ENCODE results near the gene PTGS2. TPM values are rescaled to one million over a fixed set of nuclear protein-coding genes. Genes with fewer than 3 reads are reported as not detected.
"Not testable (repeated sequence)": the region's sequence is repeated elsewhere in the genome, so short reads cannot be mapped to it uniquely, and the experiment has no call there.

Gene PTGS2
- total RNA-seq, 6 experiments from 2014 or later = 0.09 to 3.0 (median 0.42) TPM

- Histone ChIP-seq H3K27me3 (no peaks in the 10 kb centered on the region), H3K27ac (no peak overlapping the region), H3K9me3 (no peaks in the 10 kb centered on the region), H3K4me1 (no peaks in the 10 kb centered on the region), H3K4me3 (no peak overlapping the region), H3K36me3 (no peaks in the 10 kb centered on the region)
- ATAC-seq = peak in 1 of 4 donors; percentile 45
- intact Hi-C loops (cut with DNase I) = no loop called here
- DNase-seq = no peak
- TF ChIP-seq POLR2A (IDR thresholded peaks at IDR 0.05) (no peak), CTCF (IDR thresholded peaks at IDR 0.05) (no peak)
- WGBS (ENCODE audit: insufficient coverage, low coverage, low lambda C conversion rate, missing lambda C conversion rate) = 65% methylated on average over 3 of the region's 3 CpGs
These were observed 25.5 kb downstream of the PTGS2 start for GRCh38 chr1:186654741-186655140.

GRCh38 chr1:186653312-186653711 lies 26.9 kb downstream of the PTGS2 start:
- 29% methylated on average over 2 of the region's 2 CpGs for WGBS (ENCODE audit: insufficient coverage, low coverage, low lambda C conversion rate, missing lambda C conversion rate)
- Histone ChIP-seq H3K36me3 (no peaks in the 10 kb centered on the region), H3K27ac (no peak overlapping the region), H3K9me3 (no peaks in the 10 kb centered on the region), H3K4me1 (no peaks in the 10 kb centered on the region), H3K4me3 (no peak overlapping the region), H3K27me3 (no peaks in the 10 kb centered on the region)
- peak in 1 of 4 donors; percentile 33 for ATAC-seq
- DNase-seq = no peak
- no peak for TF ChIP-seq CTCF (IDR thresholded peaks at IDR 0.05)
- no peak for TF ChIP-seq POLR2A (IDR thresholded peaks at IDR 0.05)
- intact Hi-C loops (cut with DNase I) = no loop called here

- ATAC-seq (no peak), DNase-seq (no peak)
- H3K4me3 ChIP-seq = no peak overlapping the region
- H3K27me3 ChIP-seq = no peaks in the 10 kb centered on the region
- H3K36me3 ChIP-seq = no peaks in the 10 kb centered on the region
- no peaks in the 10 kb centered on the region for H3K9me3 ChIP-seq
- H3K27ac ChIP-seq = no peak overlapping the region
- no peaks in the 10 kb centered on the region for H3K4me1 ChIP-seq
- intact Hi-C loops (cut with DNase I) = no loop called here
- TF ChIP-seq POLR2A (IDR thresholded peaks at IDR 0.05) (no peak), CTCF (IDR thresholded peaks at IDR 0.05) (no peak)
- WGBS (ENCODE audit: insufficient coverage, low coverage, low lambda C conversion rate, missing lambda C conversion rate) = 36% methylated on average over 4 of the region's 4 CpGs
These were observed 31.6 kb downstream of the PTGS2 start for GRCh38 chr1:186648613-186649012.

- WGBS (ENCODE audit: insufficient coverage, low coverage, low lambda C conversion rate, missing lambda C conversion rate) = 76% methylated on average over 3 of the region's 4 CpGs
- ATAC-seq; H3K4me1 ChIP-seq; H3K27me3 ChIP-seq; H3K36me3 ChIP-seq; H3K9me3 ChIP-seq; intact Hi-C loops (cut with DNase I); DNase-seq; H3K27ac ChIP-seq; H3K4me3 ChIP-seq: not testable (repeated sequence)
These were observed 32.2 kb downstream of the PTGS2 start for GRCh38 chr1:186647985-186648384.

- TF ChIP-seq CTCF (IDR thresholded peaks at IDR 0.05) (no peak), POLR2A (IDR thresholded peaks at IDR 0.05) (no peak)
- Histone ChIP-seq H3K9me3 (no peaks in the 10 kb centered on the region), H3K27ac (no peak overlapping the region), H3K36me3 (no peaks in the 10 kb centered on the region), H3K27me3 (no peaks in the 10 kb centered on the region), H3K4me3 (no peak overlapping the region), H3K4me1 (no peaks in the 10 kb centered on the region)
- ATAC-seq (no peak), DNase-seq (no peak)
- 73% methylated on average over 2 of the region's 2 CpGs for WGBS (ENCODE audit: insufficient coverage, low coverage, low lambda C conversion rate, missing lambda C conversion rate)
- intact Hi-C loops (cut with DNase I) = no loop called here
These were observed 36.6 kb downstream of the PTGS2 start for GRCh38 chr1:186643614-186644013.

- WGBS (ENCODE audit: insufficient coverage, low coverage, low lambda C conversion rate, missing lambda C conversion rate) = no CpG with 5 or more reads among the region's 16 CpGs
- H3K4me1 ChIP-seq; H3K9me3 ChIP-seq; H3K36me3 ChIP-seq; intact Hi-C loops (cut with DNase I); DNase-seq; H3K27me3 ChIP-seq; ATAC-seq; H3K4me3 ChIP-seq; H3K27ac ChIP-seq: not testable (repeated sequence)
These were observed 42.7 kb downstream of the PTGS2 start for GRCh38 chr1:186637567-186637966.
